Skeletal muscle satellite cell (primary cell): ENCODE measurements around the gene KIF11. TPM values are rescaled to one million over a fixed set of nuclear protein-coding genes. Genes with fewer than 3 reads are reported as not detected.

Experiments
- H3K27me3 ChIP-seq: 2 replicates; pipeline ENCODE4 v1.7.0; 2013; ENCODE audit warnings: low read length; ENCODE audit not compliant: control insufficient read depth, insufficient read depth
- H3K36me3 ChIP-seq: 2 replicates; pipeline ENCODE4 v1.7.0; 2013; ENCODE audit warnings: mild to moderate bottlenecking, control low read depth, low read length; ENCODE audit not compliant: insufficient read depth
- H3K4me1 ChIP-seq: 2 replicates; pipeline ENCODE4 v1.7.0; 2013; ENCODE audit warnings: low read length; ENCODE audit not compliant: control insufficient read depth, insufficient read depth
- H3K4me2 ChIP-seq: 2 replicates; pipeline ENCODE4 v1.7.0; 2013; ENCODE audit warnings: mild to moderate bottlenecking, low read length
- H3K4me3 ChIP-seq: 2 replicates; pipeline ENCODE4 v1.7.0; 2013; ENCODE audit warnings: low read length
- H3K9ac ChIP-seq: 2 replicates; pipeline ENCODE4 v1.7.0; 2013; ENCODE audit warnings: mild to moderate bottlenecking, low read depth, low read length, moderate library complexity
- H3K9me3 ChIP-seq: replicated peaks from 2 replicates; pipeline ENCODE4 v1.7.0; 2013; ENCODE audit warnings: mild to moderate bottlenecking, control low read depth, low read length
- small RNA-seq: library from RNA; depleted of rRNA; stranded (forward); fragments of <200 nt; gene quantifications from one replicate; pipeline ENCODE3, GENCODE V24; 2012

The KIF11 gene

GRCh38 chr10:92696606-92697383 lies 103.9 kb downstream of the KIF11 start:
- no peak overlapping the region for H3K4me2 ChIP-seq
- peaks cover 15% of the 10 kb centered on the region for H3K27me3 ChIP-seq
- no peaks in the 10 kb centered on the region for H3K36me3 ChIP-seq
- no peak overlapping the region for H3K9ac ChIP-seq
- no peaks in the 10 kb centered on the region for H3K9me3 ChIP-seq
- no peak overlapping the region for H3K4me3 ChIP-seq
- H3K4me1 ChIP-seq = peaks cover 22% of the 10 kb centered on the region

GRCh38 chr10:92697663-92698511 lies 105.0 kb downstream of the KIF11 start:
- Histone ChIP-seq H3K27me3 (peaks cover 6% of the 10 kb centered on the region), H3K36me3 (no peaks in the 10 kb centered on the region), H3K4me3 (no peak overlapping the region), H3K4me2 (no peak overlapping the region), H3K4me1 (peaks cover 22% of the 10 kb centered on the region), H3K9me3 (no peaks in the 10 kb centered on the region), H3K9ac (no peak overlapping the region)

- H3K4me2 ChIP-seq = peak overlapping the region; percentile 85
- H3K27me3 ChIP-seq = peaks cover 4% of the 10 kb centered on the region
- H3K4me3 ChIP-seq = peak overlapping the region; percentile 73
- peaks cover 22% of the 10 kb centered on the region for H3K4me1 ChIP-seq
- no peaks in the 10 kb centered on the region for H3K36me3 ChIP-seq
- no peaks in the 10 kb centered on the region for H3K9me3 ChIP-seq
- peak overlapping the region; percentile 56 for H3K9ac ChIP-seq
Observed at GRCh38 chr10:92699193-92699517, 106.2 kb downstream of the KIF11 start.

GRCh38 chr10:92699518-92700381 lies 106.8 kb downstream of the KIF11 start:
- H3K9ac ChIP-seq = peak overlapping the region; percentile 56
- peaks cover 5% of the 10 kb centered on the region for H3K27me3 ChIP-seq
- peaks cover 22% of the 10 kb centered on the region for H3K4me1 ChIP-seq

GRCh38 chr10:92702301-92702916 lies 109.5 kb downstream of the KIF11 start:
- no peaks in the 10 kb centered on the region for H3K9me3 ChIP-seq
- no peak overlapping the region for H3K9ac ChIP-seq
- H3K4me1 ChIP-seq = peaks cover 10% of the 10 kb centered on the region
- no peak overlapping the region for H3K4me3 ChIP-seq
- H3K4me2 ChIP-seq = no peak overlapping the region
- peaks cover 12% of the 10 kb centered on the region for H3K27me3 ChIP-seq
- no peaks in the 10 kb centered on the region for H3K36me3 ChIP-seq

More at GRCh38 chr10:92699518-92700381, 106.8 kb downstream of the KIF11 start:
- no peaks in the 10 kb centered on the region for H3K36me3 ChIP-seq
- H3K9me3 ChIP-seq = no peaks in the 10 kb centered on the region
- H3K4me3 ChIP-seq = peak overlapping the region; percentile 73
- H3K4me2 ChIP-seq = peak overlapping the region; percentile 85

Small RNA genes lying within 50 kb of the gene (small RNA-seq; reads per million reads assigned to genes)
- gene RN7SL644P = not detected
